ENCODE data around the gene ABI2. TPM values are rescaled to one million over a fixed set of nuclear protein-coding genes. Genes with fewer than 3 reads are reported as not detected.
"Not testable (repeated sequence)": the region's sequence is repeated elsewhere in the genome, so short reads cannot be mapped to it uniquely, and the experiment has no call there.

Gene ABI2
- total RNA-seq, 1 donor from 2014 or later = 101 TPM

GRCh38 chr2:203341741-203342310 is 13.6 kb downstream of the ABI2 start:
- H3K4me3 Mint-ChIP-seq (ENCODE audit: unreplicated experiment) = no peak overlapping the region
- H3K27me3 Mint-ChIP-seq (ENCODE audit: unreplicated experiment) = no peaks in the 10 kb centered on the region
- no peaks in the 10 kb centered on the region for H3K9me3 Mint-ChIP-seq (ENCODE audit: unreplicated experiment)
- peaks cover 5% of the 10 kb centered on the region for H3K4me1 Mint-ChIP-seq (ENCODE audit: low read depth, unreplicated experiment)
- no peaks in the 10 kb centered on the region for H3K36me3 Mint-ChIP-seq (ENCODE audit: unreplicated experiment)
- H3K27ac Mint-ChIP-seq (ENCODE audit: unreplicated experiment) = no peak overlapping the region
- TF ChIP-seq CTCF (IDR thresholded peaks at IDR 0.05; ENCODE audit: partially characterized antibody, unreplicated experiment) = no peak
- no peak for DNase-seq

- DNase-seq; H3K4me1 Mint-ChIP-seq (ENCODE audit: low read depth, unreplicated experiment); H3K27ac Mint-ChIP-seq (ENCODE audit: unreplicated experiment); H3K9me3 Mint-ChIP-seq (ENCODE audit: unreplicated experiment); H3K36me3 Mint-ChIP-seq (ENCODE audit: unreplicated experiment); H3K27me3 Mint-ChIP-seq (ENCODE audit: unreplicated experiment); H3K4me3 Mint-ChIP-seq (ENCODE audit: unreplicated experiment): not testable (repeated sequence)
These were observed 14.2 kb downstream of the ABI2 start for GRCh38 chr2:203342374-203342773.

GRCh38 chr2:203344667-203345066 is 16.5 kb downstream of the ABI2 start:
- H3K27me3 Mint-ChIP-seq (ENCODE audit: unreplicated experiment) = no peaks in the 10 kb centered on the region
- no peaks in the 10 kb centered on the region for H3K36me3 Mint-ChIP-seq (ENCODE audit: unreplicated experiment)
- no peak overlapping the region for H3K27ac Mint-ChIP-seq (ENCODE audit: unreplicated experiment)

GRCh38 chr2:203346612-203347011 is 18.4 kb downstream of the ABI2 start:
- no peak overlapping the region for H3K27ac Mint-ChIP-seq (ENCODE audit: unreplicated experiment)
- no peaks in the 10 kb centered on the region for H3K9me3 Mint-ChIP-seq (ENCODE audit: unreplicated experiment)
- H3K27me3 Mint-ChIP-seq (ENCODE audit: unreplicated experiment) = no peaks in the 10 kb centered on the region
- no peak overlapping the region for H3K4me3 Mint-ChIP-seq (ENCODE audit: unreplicated experiment)
- H3K4me1 Mint-ChIP-seq (ENCODE audit: low read depth, unreplicated experiment) = no peaks in the 10 kb centered on the region
- H3K36me3 Mint-ChIP-seq (ENCODE audit: unreplicated experiment) = no peaks in the 10 kb centered on the region
- DNase-seq = no peak
- no peak for TF ChIP-seq CTCF (IDR thresholded peaks at IDR 0.05; ENCODE audit: partially characterized antibody, unreplicated experiment)

More at GRCh38 chr2:203344667-203345066, 16.5 kb downstream of the ABI2 start:
- no peak for DNase-seq
- peaks cover 2% of the 10 kb centered on the region for H3K4me1 Mint-ChIP-seq (ENCODE audit: low read depth, unreplicated experiment)
- H3K9me3 Mint-ChIP-seq (ENCODE audit: unreplicated experiment) = no peaks in the 10 kb centered on the region
- TF ChIP-seq CTCF (IDR thresholded peaks at IDR 0.05; ENCODE audit: partially characterized antibody, unreplicated experiment) = no peak
- no peak overlapping the region for H3K4me3 Mint-ChIP-seq (ENCODE audit: unreplicated experiment)

- no peak for DNase-seq
- Mint-ChIP-seq H3K4me1 (ENCODE audit: low read depth, unreplicated experiment) (no peaks in the 10 kb centered on the region), H3K27me3 (ENCODE audit: unreplicated experiment) (no peaks in the 10 kb centered on the region), H3K36me3 (ENCODE audit: unreplicated experiment) (no peaks in the 10 kb centered on the region), H3K9me3 (ENCODE audit: unreplicated experiment) (no peaks in the 10 kb centered on the region), H3K27ac (ENCODE audit: unreplicated experiment) (no peak overlapping the region), H3K4me3 (ENCODE audit: unreplicated experiment) (no peak overlapping the region)
- TF ChIP-seq CTCF (IDR thresholded peaks at IDR 0.05; ENCODE audit: partially characterized antibody, unreplicated experiment) = no peak
These were observed 19.2 kb downstream of the ABI2 start for GRCh38 chr2:203347375-203347774.

Data from glutamatergic neuron (in vitro differentiated cells).